GM19467 (cell line): ENCODE measurements around the gene ZNF74.
"Not testable (repeated sequence)": the region's sequence is repeated elsewhere in the genome, so short reads cannot be mapped to it uniquely, and the experiment has no call there.

Experiments
- ATAC-seq: cut with Tn5 transposase; IDR thresholded peaks from one replicate; pipeline ENCODE4 v1.9.1; 2021; ENCODE audit warnings: mild to moderate bottlenecking, moderate library complexity; ENCODE audit not compliant: unreplicated experiment

ZNF74 gene

GRCh38 chr22:20399866-20400605 lies 6.1 kb downstream of the ZNF74 start:
- no peak for ATAC-seq

- no peak for ATAC-seq
These were observed 6.8 kb downstream of the ZNF74 start for GRCh38 chr22:20400606-20401375.

- ATAC-seq = no peak
These were observed 7.5 kb downstream of the ZNF74 start for GRCh38 chr22:20401376-20402014.

GRCh38 chr22:20402960-20403778 lies 9.2 kb downstream of the ZNF74 start:
- ATAC-seq = no peak

- ATAC-seq = no peak
These were observed 9.8 kb downstream of the ZNF74 start for GRCh38 chr22:20403779-20404140.

GRCh38 chr22:20404881-20405280 lies 10.9 kb downstream of the ZNF74 start:
- ATAC-seq = no peak

- no peak for ATAC-seq
These were observed 11.5 kb downstream of the ZNF74 start for GRCh38 chr22:20405291-20405930.

- ATAC-seq = no peak
These were observed 12.2 kb downstream of the ZNF74 start for GRCh38 chr22:20405931-20406685.

- ATAC-seq = no peak
These were observed 12.9 kb downstream of the ZNF74 start for GRCh38 chr22:20406686-20407408.

- no peak for ATAC-seq
These were observed 13.9 kb downstream of the ZNF74 start for GRCh38 chr22:20407829-20408228.

GRCh38 chr22:20408891-20409290 lies 14.9 kb downstream of the ZNF74 start:
- no peak for ATAC-seq

- not testable (repeated sequence) for ATAC-seq
These were observed 15.4 kb downstream of the ZNF74 start for GRCh38 chr22:20409385-20409784.

- no peak for ATAC-seq
These were observed 18.7 kb downstream of the ZNF74 start for GRCh38 chr22:20412474-20413216.

GRCh38 chr22:20413217-20414058 lies 19.5 kb downstream of the ZNF74 start:
- ATAC-seq = no peak

GRCh38 chr22:20414059-20414440 lies 20.1 kb downstream of the ZNF74 start:
- no peak for ATAC-seq

GRCh38 chr22:20414450-20414849 lies 20.5 kb downstream of the ZNF74 start:
- ATAC-seq = no peak

GRCh38 chr22:20415241-20415640 lies 21.3 kb downstream of the ZNF74 start:
- not testable (repeated sequence) for ATAC-seq

GRCh38 chr22:20415699-20416098 lies 21.7 kb downstream of the ZNF74 start:
- ATAC-seq = not testable (repeated sequence)
